HEK293 (cell line): ENCODE data around the gene ALOX12B.

Experiments
- MEIS1 ChIP-seq: sonication (generic); formaldehyde crosslinking; IDR thresholded peaks from 2 replicates; pipeline ENCODE4 v1.8.1; 2022; ENCODE audit warnings: missing genetic modification reagents, mild to moderate bottlenecking, borderline replicate concordance
- ZFP37 ChIP-seq: fragments of 450-650 bp; formaldehyde crosslinking; IDR thresholded peaks from 2 replicates; pipeline ENCODE4 v1.5.1; 2016; ENCODE audit warnings: missing biosample characterization, missing genetic modification characterization
- ZNF23 ChIP-seq: fragments of 450-650 bp; formaldehyde crosslinking; IDR thresholded peaks from 2 replicates; pipeline ENCODE4 v1.5.1; 2016; ENCODE audit warnings: missing biosample characterization, missing genetic modification characterization, borderline replicate concordance
- ZNF292 ChIP-seq: fragments of 450-650 bp; formaldehyde crosslinking; IDR thresholded peaks from 2 replicates; pipeline ENCODE4 v1.5.1; 2016; ENCODE audit warnings: low read depth, missing biosample characterization, missing genetic modification characterization, borderline replicate concordance
- ZNF404 ChIP-seq: fragments of 450-650 bp; formaldehyde crosslinking; IDR thresholded peaks from 2 replicates; pipeline ENCODE4 v1.5.1; 2017; ENCODE audit warnings: missing biosample characterization, missing genetic modification characterization
- ZNF558 ChIP-seq: fragments of 450-650 bp; formaldehyde crosslinking; IDR thresholded peaks from 2 replicates; pipeline ENCODE4 v1.5.1; 2016; ENCODE audit warnings: missing biosample characterization, missing genetic modification characterization
- ZNF571 ChIP-seq: fragments of 450-650 bp; formaldehyde crosslinking; IDR thresholded peaks from 2 replicates; pipeline ENCODE4 v1.5.0; 2017; ENCODE audit warnings: missing biosample characterization, missing genetic modification characterization
- ZNF664 ChIP-seq: fragments of 450-650 bp; formaldehyde crosslinking; IDR thresholded peaks from 2 replicates; pipeline ENCODE4 v1.5.1; 2016; ENCODE audit warnings: missing biosample characterization, missing genetic modification characterization
- ZNF76 ChIP-seq: fragments of 450-650 bp; formaldehyde crosslinking; IDR thresholded peaks from 2 replicates; pipeline ENCODE4; 2016; ENCODE audit warnings: low read depth, missing biosample characterization, missing genetic modification characterization, borderline replicate concordance
- ZSCAN16 ChIP-seq: fragments of 450-650 bp; formaldehyde crosslinking; IDR thresholded peaks from 2 replicates; pipeline ENCODE4 v1.5.1; 2016; ENCODE audit warnings: missing biosample characterization, missing genetic modification characterization
- TF ChIP-seq, protein P1 (sequence below): fragments of 450-650 bp; formaldehyde crosslinking; IDR thresholded peaks from 2 replicates; pipeline ENCODE4 v1.5.1; 2016; ENCODE audit warnings: missing biosample characterization, missing genetic modification characterization
- TF ChIP-seq, protein P2 (sequence below): fragments of 450-650 bp; formaldehyde crosslinking; IDR thresholded peaks from 2 replicates; pipeline ENCODE4 v1.5.1; 2016; ENCODE audit warnings: missing biosample characterization, missing genetic modification characterization
- TF ChIP-seq, protein P3 (sequence below): fragments of 450-650 bp; formaldehyde crosslinking; IDR thresholded peaks from 2 replicates; pipeline ENCODE4 v1.5.0; 2017; ENCODE audit warnings: missing biosample characterization, missing genetic modification characterization, borderline replicate concordance
- TF ChIP-seq, protein P4 (sequence below): fragments of 450-650 bp; formaldehyde crosslinking; conservative IDR thresholded peaks from 2 replicates; pipeline ENCODE4 v1.5.1; 2016; ENCODE audit warnings: low read depth, missing biosample characterization, missing genetic modification characterization
- TF ChIP-seq, protein P5 (sequence below): fragments of 450-650 bp; IDR thresholded peaks from 2 replicates; pipeline ENCODE4 v1.5.1; 2018; ENCODE audit warnings: missing biosample characterization, mild to moderate bottlenecking, missing genetic modification characterization
- TF ChIP-seq, protein P6 (sequence below): fragments of 450-650 bp; formaldehyde crosslinking; optimal IDR thresholded peaks from 2 replicates; pipeline ENCODE3; 2016; ENCODE audit warnings: missing biosample characterization, mild to moderate bottlenecking, missing genetic modification characterization
- TF ChIP-seq, protein P7 (sequence below): fragments of 450-650 bp; formaldehyde crosslinking; IDR thresholded peaks from 2 replicates; pipeline ENCODE4 v1.5.1; 2016; ENCODE audit warnings: missing biosample characterization, missing genetic modification characterization, borderline replicate concordance

Gene ALOX12B

DNA sequence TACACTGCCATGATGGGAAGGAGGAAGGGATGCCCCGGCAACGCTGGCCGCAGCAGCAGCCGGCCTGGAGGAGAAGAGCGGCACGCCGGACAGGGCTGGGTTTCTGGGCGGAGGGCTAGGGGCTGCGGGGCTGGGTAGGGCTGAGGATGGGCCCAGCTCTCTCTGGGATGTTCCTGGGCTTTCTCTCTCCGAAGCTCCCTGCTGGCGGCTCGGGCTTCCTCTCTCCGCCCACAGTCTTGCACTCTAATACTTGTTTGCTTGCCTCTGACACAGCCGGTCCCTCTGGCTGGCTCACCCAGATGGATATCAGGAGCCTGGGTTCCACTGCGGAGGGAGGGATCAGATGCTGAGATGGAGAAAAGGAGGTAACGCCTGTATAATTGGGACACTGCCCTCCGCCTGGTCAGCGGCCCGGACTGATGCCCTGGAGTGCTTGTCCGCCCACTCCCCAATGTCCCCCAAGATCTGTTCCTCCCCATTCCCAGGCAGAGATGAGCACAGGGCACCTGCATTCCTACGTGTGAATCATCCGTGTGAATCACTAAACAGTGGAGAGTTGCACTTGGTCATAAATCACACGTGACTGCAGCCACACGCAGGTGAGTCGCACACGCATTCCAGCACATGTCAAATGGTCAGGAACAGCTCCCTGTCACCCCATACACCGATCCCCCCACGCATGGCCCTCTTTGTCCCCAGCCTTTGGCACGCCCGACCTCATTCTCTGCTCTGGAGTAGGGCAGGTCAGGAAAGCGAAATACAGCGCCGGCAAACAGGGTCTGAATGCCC lies 30.7 kb upstream of the ALOX12B start, which contains the start of gene ALOXE3 (continued):
- TF ChIP-seq, protein P1, sequence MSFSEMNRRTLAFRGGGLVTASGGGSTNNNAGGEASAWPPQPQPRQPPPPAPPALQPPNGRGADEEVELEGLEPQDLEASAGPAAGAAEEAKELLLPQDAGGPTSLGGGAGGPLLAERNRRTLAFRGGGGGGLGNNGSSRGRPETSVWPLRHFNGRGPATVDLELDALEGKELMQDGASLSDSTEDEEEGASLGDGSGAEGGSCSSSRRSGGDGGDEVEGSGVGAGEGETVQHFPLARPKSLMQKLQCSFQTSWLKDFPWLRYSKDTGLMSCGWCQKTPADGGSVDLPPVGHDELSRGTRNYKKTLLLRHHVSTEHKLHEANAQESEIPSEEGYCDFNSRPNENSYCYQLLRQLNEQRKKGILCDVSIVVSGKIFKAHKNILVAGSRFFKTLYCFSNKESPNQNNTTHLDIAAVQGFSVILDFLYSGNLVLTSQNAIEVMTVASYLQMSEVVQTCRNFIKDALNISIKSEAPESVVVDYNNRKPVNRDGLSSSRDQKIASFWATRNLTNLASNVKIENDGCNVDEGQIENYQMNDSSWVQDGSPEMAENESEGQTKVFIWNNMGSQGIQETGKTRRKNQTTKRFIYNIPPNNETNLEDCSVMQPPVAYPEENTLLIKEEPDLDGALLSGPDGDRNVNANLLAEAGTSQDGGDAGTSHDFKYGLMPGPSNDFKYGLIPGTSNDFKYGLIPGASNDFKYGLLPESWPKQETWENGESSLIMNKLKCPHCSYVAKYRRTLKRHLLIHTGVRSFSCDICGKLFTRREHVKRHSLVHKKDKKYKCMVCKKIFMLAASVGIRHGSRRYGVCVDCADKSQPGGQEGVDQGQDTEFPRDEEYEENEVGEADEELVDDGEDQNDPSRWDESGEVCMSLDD (tag by site-specific recombination) = no peak; the same call in none of the 2 replicates
- TF ChIP-seq ZNF292 (tag by site-specific recombination) (no peak), MEIS1 (CRISPR knock-in tag) (no peak), ZNF558 (no peak), ZFP37 (tag by site-specific recombination) (no peak), ZNF571 (no peak), ZNF23 (no peak), ZNF664 (tag by site-specific recombination) (no peak), ZNF404 (tag by site-specific recombination) (no peak), ZNF76 (tag by site-specific recombination) (no peak), ZSCAN16 (tag by site-specific recombination) (no peak)
- TF ChIP-seq, protein P2, sequence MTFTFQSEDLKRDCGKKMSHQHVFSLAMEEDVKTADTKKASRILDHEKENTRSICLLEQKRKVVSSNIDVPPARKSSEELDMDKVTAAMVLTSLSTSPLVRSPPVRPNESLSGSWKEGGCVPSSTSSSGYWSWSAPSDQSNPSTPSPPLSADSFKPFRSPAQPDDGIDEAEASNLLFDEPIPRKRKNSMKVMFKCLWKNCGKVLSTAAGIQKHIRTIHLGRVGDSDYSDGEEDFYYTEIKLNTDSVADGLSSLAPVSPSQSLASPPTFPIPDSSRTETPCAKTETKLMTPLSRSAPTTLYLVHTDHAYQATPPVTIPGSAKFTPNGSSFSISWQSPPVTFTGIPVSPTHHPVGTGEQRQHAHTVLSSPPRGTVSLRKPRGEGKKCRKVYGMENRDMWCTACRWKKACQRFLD (tag by site-specific recombination) = no peak
- TF ChIP-seq, protein P3, sequence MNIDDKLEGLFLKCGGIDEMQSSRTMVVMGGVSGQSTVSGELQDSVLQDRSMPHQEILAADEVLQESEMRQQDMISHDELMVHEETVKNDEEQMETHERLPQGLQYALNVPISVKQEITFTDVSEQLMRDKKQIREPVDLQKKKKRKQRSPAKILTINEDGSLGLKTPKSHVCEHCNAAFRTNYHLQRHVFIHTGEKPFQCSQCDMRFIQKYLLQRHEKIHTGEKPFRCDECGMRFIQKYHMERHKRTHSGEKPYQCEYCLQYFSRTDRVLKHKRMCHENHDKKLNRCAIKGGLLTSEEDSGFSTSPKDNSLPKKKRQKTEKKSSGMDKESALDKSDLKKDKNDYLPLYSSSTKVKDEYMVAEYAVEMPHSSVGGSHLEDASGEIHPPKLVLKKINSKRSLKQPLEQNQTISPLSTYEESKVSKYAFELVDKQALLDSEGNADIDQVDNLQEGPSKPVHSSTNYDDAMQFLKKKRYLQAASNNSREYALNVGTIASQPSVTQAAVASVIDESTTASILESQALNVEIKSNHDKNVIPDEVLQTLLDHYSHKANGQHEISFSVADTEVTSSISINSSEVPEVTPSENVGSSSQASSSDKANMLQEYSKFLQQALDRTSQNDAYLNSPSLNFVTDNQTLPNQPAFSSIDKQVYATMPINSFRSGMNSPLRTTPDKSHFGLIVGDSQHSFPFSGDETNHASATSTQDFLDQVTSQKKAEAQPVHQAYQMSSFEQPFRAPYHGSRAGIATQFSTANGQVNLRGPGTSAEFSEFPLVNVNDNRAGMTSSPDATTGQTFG (tag by site-specific recombination) = no peak; the same call in 1 of the 2 replicates
- TF ChIP-seq, protein P4, sequence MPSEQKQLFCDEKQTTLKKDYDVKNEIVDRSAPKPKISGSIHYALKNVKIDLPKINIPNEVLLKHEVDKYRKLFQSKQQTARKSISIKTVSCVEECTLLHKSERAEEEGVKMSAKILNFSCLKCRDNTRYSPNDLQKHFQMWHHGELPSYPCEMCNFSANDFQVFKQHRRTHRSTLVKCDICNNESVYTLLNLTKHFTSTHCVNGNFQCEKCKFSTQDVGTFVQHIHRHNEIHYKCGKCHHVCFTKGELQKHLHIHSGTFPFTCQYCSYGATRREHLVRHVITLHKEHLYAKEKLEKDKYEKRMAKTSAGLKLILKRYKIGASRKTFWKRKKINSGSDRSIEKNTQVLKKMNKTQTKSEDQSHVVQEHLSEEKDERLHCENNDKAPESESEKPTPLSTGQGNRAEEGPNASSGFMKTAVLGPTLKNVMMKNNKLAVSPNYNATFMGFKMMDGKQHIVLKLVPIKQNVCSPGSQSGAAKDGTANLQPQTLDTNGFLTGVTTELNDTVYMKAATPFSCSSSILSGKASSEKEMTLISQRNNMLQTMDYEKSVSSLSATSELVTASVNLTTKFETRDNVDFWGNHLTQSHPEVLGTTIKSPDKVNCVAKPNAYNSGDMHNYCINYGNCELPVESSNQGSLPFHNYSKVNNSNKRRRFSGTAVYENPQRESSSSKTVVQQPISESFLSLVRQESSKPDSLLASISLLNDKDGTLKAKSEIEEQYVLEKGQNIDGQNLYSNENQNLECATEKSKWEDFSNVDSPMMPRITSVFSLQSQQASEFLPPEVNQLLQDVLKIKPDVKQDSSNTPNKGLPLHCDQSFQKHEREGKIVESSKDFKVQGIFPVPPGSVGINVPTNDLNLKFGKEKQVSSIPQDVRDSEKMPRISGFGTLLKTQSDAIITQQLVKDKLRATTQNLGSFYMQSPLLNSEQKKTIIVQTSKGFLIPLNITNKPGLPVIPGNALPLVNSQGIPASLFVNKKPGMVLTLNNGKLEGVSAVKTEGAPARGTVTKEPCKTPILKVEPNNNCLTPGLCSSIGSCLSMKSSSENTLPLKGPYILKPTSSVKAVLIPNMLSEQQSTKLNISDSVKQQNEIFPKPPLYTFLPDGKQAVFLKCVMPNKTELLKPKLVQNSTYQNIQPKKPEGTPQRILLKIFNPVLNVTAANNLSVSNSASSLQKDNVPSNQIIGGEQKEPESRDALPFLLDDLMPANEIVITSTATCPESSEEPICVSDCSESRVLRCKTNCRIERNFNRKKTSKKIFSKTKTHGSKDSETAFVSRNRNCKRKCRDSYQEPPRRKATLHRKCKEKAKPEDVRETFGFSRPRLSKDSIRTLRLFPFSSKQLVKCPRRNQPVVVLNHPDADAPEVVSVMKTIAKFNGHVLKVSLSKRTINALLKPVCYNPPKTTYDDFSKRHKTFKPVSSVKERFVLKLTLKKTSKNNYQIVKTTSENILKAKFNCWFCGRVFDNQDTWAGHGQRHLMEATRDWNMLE (tag by site-specific recombination) = no peak
- TF ChIP-seq, protein P5, sequence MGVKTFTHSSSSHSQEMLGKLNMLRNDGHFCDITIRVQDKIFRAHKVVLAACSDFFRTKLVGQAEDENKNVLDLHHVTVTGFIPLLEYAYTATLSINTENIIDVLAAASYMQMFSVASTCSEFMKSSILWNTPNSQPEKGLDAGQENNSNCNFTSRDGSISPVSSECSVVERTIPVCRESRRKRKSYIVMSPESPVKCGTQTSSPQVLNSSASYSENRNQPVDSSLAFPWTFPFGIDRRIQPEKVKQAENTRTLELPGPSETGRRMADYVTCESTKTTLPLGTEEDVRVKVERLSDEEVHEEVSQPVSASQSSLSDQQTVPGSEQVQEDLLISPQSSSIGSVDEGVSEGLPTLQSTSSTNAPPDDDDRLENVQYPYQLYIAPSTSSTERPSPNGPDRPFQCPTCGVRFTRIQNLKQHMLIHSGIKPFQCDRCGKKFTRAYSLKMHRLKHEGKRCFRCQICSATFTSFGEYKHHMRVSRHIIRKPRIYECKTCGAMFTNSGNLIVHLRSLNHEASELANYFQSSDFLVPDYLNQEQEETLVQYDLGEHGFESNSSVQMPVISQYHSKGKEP (tag by site-specific recombination) = no peak
- TF ChIP-seq, protein P6, sequence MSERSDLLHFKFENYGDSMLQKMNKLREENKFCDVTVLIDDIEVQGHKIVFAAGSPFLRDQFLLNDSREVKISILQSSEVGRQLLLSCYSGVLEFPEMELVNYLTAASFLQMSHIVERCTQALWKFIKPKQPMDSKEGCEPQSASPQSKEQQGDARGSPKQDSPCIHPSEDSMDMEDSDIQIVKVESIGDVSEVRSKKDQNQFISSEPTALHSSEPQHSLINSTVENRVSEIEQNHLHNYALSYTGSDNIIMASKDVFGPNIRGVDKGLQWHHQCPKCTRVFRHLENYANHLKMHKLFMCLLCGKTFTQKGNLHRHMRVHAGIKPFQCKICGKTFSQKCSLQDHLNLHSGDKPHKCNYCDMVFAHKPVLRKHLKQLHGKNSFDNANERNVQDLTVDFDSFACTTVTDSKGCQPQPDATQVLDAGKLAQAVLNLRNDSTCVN (tag by site-specific recombination) = no peak
- TF ChIP-seq, protein P7, sequence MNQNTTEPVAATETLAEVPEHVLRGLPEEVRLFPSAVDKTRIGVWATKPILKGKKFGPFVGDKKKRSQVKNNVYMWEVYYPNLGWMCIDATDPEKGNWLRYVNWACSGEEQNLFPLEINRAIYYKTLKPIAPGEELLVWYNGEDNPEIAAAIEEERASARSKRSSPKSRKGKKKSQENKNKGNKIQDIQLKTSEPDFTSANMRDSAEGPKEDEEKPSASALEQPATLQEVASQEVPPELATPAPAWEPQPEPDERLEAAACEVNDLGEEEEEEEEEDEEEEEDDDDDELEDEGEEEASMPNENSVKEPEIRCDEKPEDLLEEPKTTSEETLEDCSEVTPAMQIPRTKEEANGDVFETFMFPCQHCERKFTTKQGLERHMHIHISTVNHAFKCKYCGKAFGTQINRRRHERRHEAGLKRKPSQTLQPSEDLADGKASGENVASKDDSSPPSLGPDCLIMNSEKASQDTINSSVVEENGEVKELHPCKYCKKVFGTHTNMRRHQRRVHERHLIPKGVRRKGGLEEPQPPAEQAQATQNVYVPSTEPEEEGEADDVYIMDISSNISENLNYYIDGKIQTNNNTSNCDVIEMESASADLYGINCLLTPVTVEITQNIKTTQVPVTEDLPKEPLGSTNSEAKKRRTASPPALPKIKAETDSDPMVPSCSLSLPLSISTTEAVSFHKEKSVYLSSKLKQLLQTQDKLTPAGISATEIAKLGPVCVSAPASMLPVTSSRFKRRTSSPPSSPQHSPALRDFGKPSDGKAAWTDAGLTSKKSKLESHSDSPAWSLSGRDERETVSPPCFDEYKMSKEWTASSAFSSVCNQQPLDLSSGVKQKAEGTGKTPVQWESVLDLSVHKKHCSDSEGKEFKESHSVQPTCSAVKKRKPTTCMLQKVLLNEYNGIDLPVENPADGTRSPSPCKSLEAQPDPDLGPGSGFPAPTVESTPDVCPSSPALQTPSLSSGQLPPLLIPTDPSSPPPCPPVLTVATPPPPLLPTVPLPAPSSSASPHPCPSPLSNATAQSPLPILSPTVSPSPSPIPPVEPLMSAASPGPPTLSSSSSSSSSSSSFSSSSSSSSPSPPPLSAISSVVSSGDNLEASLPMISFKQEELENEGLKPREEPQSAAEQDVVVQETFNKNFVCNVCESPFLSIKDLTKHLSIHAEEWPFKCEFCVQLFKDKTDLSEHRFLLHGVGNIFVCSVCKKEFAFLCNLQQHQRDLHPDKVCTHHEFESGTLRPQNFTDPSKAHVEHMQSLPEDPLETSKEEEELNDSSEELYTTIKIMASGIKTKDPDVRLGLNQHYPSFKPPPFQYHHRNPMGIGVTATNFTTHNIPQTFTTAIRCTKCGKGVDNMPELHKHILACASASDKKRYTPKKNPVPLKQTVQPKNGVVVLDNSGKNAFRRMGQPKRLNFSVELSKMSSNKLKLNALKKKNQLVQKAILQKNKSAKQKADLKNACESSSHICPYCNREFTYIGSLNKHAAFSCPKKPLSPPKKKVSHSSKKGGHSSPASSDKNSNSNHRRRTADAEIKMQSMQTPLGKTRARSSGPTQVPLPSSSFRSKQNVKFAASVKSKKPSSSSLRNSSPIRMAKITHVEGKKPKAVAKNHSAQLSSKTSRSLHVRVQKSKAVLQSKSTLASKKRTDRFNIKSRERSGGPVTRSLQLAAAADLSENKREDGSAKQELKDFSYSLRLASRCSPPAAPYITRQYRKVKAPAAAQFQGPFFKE (tag by site-specific recombination) = 0 out of 2 replicates have a peak, but pooled peaks have one; percentile 77
